ENCODE data around the gene RAB7B. TPM values are rescaled to one million over a fixed set of nuclear protein-coding genes. Genes with fewer than 3 reads are reported as not detected.
A peak's percentile ranks its signal among the peaks of the same experiment; 100 is the strongest.

Gene RAB7B
- total RNA-seq, 4 donors from 2014 or later = 0.78 to 2.4 (median 1.3) TPM

DNA sequence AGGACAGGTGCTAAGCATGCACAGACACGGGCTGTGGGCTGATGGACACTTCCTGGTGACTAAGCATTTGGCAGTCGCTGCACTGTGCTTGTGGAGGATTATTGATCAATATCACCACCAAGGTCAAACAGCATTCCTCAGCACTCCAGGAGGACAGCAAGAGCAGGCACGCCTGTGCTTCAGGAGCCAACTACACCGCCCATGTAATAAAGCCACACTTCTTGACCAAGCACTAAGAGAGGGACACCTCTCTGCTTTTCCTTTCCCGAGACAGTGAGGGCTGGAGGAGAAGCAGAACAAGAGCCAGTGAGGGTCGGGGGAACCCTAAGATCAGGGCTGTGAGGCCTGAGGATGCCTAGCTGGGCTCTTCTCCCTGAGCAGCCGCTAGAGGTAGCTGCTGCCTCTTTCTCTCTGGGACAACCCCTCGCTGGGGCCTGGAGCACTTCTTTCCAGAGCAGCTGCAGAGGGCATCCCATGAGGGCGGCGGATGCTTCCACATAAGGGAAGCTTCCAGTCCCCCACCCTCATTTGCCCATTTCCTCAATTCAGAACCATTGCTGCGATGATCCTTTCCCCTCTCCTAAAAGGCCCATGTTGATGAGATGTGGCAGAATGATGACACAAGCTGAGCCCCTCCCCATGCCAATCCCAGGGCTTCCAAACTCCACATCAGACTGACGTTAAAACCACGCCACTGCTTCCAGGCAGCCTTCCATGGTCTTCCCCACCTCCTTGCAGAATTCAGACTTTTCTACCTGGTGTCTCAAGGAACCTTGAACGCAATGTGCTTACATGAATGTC lies 19.1 kb downstream of the RAB7B start:
- Histone ChIP-seq H3K4me1 (peaks cover 0 to 16% (median 0%) of the 10 kb centered on the region in 4 donors), H3K27ac (no peak overlapping the region), H3K4me3 (no peak overlapping the region), H3K36me3 (no peaks in the 10 kb centered on the region), H3K27me3 (no peaks in the 10 kb centered on the region), H3K9me3 (no peaks in the 10 kb centered on the region)
- WGBS, 2 donors = 43 to 47% methylated on average over 14 of the region's 14 CpGs
- TF ChIP-seq POLR2A (IDR thresholded peaks at IDR 0.05) (no peak), CTCF (IDR thresholded peaks at IDR 0.05) (peak; percentile 60 to 78 (median 66))
- DNase-seq (ENCODE audit: low spot score in 2 of 2) = peak; percentile 43 to 56

- no peaks in the 10 kb centered on the region for H3K27me3 ChIP-seq
- no peaks in the 10 kb centered on the region for H3K36me3 ChIP-seq
- H3K27ac ChIP-seq = no peak overlapping the region
- no peak for DNase-seq (ENCODE audit: low spot score in 2 of 2)
- 97% methylated on average over 1 of the region's 1 CpG for WGBS, 2 donors
- H3K4me1 ChIP-seq = peaks cover 0 to 16% (median 0%) of the 10 kb centered on the region in 4 donors
- H3K9me3 ChIP-seq = no peaks in the 10 kb centered on the region
- no peak overlapping the region for H3K4me3 ChIP-seq
- TF ChIP-seq EP300 (IDR thresholded peaks at IDR 0.05) (no peak), CTCF (IDR thresholded peaks at IDR 0.05) (no peak), POLR2A (IDR thresholded peaks at IDR 0.05) (no peak)
Observed at GRCh38 chr1:205981257-205981656, 21.9 kb downstream of the RAB7B start.

- Histone ChIP-seq H3K27ac (no peak overlapping the region), H3K4me1 (peaks cover 0 to 15% (median 0%) of the 10 kb centered on the region in 4 donors), H3K4me3 (no peak overlapping the region), H3K36me3 (no peaks in the 10 kb centered on the region), H3K27me3 (no peaks in the 10 kb centered on the region), H3K9me3 (no peaks in the 10 kb centered on the region)
- TF ChIP-seq POLR2A (IDR thresholded peaks at IDR 0.05) = no peak
- no peak for TF ChIP-seq EP300 (IDR thresholded peaks at IDR 0.05)
- no peak for TF ChIP-seq CTCF (IDR thresholded peaks at IDR 0.05)
- DNase-seq (ENCODE audit: low spot score in 2 of 2) = no peak
- WGBS, 2 donors = 29 to 33% methylated on average over 3 of the region's 3 CpGs
Observed at GRCh38 chr1:205980237-205980870, 22.8 kb downstream of the RAB7B start.

DNA sequence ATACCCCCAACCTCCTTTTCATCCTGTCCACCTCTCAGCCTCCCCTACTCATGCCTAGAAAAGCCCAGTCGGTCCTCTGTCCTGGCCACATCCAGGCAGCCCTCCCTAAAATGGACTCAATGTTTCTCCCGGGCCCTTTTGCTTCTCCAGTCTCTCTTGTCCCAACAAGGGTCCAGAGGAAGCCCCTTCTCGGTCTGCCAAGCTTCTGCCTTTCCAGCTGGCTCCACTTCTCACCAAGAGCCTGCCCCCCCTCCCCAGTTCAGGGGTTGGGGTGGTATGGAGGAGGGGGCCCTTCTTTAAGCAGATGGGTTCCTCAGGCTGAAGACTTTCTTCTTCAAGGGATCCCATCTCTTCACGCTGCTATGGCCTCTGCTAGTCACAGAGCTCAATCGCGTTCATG lies 23.9 kb downstream of the RAB7B start:
- no peak overlapping the region for H3K4me3 ChIP-seq
- 88 to 90% methylated on average over 6 of the region's 6 CpGs for WGBS, 2 donors
- no peak for TF ChIP-seq EP300 (IDR thresholded peaks at IDR 0.05)
- TF ChIP-seq POLR2A (IDR thresholded peaks at IDR 0.05) = no peak
- no peak for TF ChIP-seq CTCF (IDR thresholded peaks at IDR 0.05)
- no peaks in the 10 kb centered on the region for H3K9me3 ChIP-seq
- no peaks in the 10 kb centered on the region for H3K36me3 ChIP-seq
- H3K27ac ChIP-seq = no peak overlapping the region
- no peak for DNase-seq (ENCODE audit: low spot score in 2 of 2)
- H3K4me1 ChIP-seq = peaks cover 0 to 5% (median 0%) of the 10 kb centered on the region in 4 donors
- no peaks in the 10 kb centered on the region for H3K27me3 ChIP-seq

- no peak for DNase-seq (ENCODE audit: low spot score in 2 of 2)
- Histone ChIP-seq H3K4me1 (no peaks in the 10 kb centered on the region), H3K27me3 (no peaks in the 10 kb centered on the region), H3K4me3 (no peak overlapping the region), H3K9me3 (no peaks in the 10 kb centered on the region), H3K27ac (no peak overlapping the region), H3K36me3 (no peaks in the 10 kb centered on the region)
- WGBS, 2 donors = 76 to 79% methylated on average over 6 to 7 of the region's 7 CpGs
- TF ChIP-seq EP300 (IDR thresholded peaks at IDR 0.05) = no peak
- no peak for TF ChIP-seq POLR2A (IDR thresholded peaks at IDR 0.05)
- TF ChIP-seq CTCF (IDR thresholded peaks at IDR 0.05) = no peak
Observed at GRCh38 chr1:205978676-205979075, 24.5 kb downstream of the RAB7B start.
